Common myeloid progenitor, CD34-positive (primary cell): ENCODE measurements around the gene NEK8.

Source experiments
- CTCF ChIA-PET: fragments of 350-600 bp; sonication (Branson Sonifier 250); formaldehyde crosslinking; loops from one replicate; lab custom pipeline; 2021; ENCODE audit warnings: antibody characterized with exemption; lab: Charles Lee
- POLR2A ChIA-PET: fragments of 350-600 bp; sonication (Branson Sonifier 250); formaldehyde crosslinking; loops from one replicate; lab custom pipeline; 2021; ENCODE audit warnings: antibody characterized with exemption; lab: Charles Lee
- DNase-seq, 3 donors: peaks; one replicate each; pipeline versions ENCODE4 v3.0.0 to v3.0.0-alpha.2; 2013
- H3K27ac ChIP-seq, 2 experiments: 1 replicate in 1 of 2; 2 replicates in 1 of 2; pipeline ENCODE4 v1.7.0; 2013; ENCODE audit warnings: inconsistent platforms in 2 of 2, low read length in 2 of 2, mild to moderate bottlenecking in 2 of 2, low read depth in 1 of 2, moderate library complexity in 1 of 2; ENCODE audit not compliant: severe bottlenecking in 2 of 2, insufficient read depth in 1 of 2, poor library complexity in 1 of 2
- H3K27me3 ChIP-seq, 5 experiments: replicated peaks in 2 of 5; 1 replicate in 3 of 5; 2 replicates in 2 of 5; pipeline versions ENCODE4 v1.6.1 to v1.7.0; 2013; ENCODE audit warnings: low read length in 4 of 5, mild to moderate bottlenecking in 2 of 5, moderate library complexity in 2 of 5, inconsistent platforms in 1 of 5; ENCODE audit not compliant: insufficient read depth in 5 of 5, control insufficient read depth in 4 of 5
- H3K36me3 ChIP-seq, 4 experiments: 1 replicate in 2 of 4; 2 replicates in 2 of 4; pipeline versions ENCODE4 v1.6.1 to v1.7.0; 2013; ENCODE audit warnings: low read length in 3 of 4, control low read depth in 1 of 4, mild to moderate bottlenecking in 1 of 4; ENCODE audit not compliant: control insufficient read depth in 4 of 4, insufficient read depth in 4 of 4
- H3K4me1 ChIP-seq, 4 experiments: 1 replicate in 3 of 4; 2 replicates in 1 of 4; pipeline versions ENCODE4 v1.6.1 to v1.7.1; 2013; ENCODE audit warnings: low read length in 3 of 4, mild to moderate bottlenecking in 3 of 4, control low read depth in 1 of 4, inconsistent platforms in 1 of 4, moderate library complexity in 1 of 4; ENCODE audit not compliant: control insufficient read depth in 4 of 4, insufficient read depth in 4 of 4; ENCODE audit errors: control extremely low read depth in 1 of 4
- H3K4me3 ChIP-seq, 7 experiments: 1 replicate in 4 of 7; 2 replicates in 3 of 7; pipeline versions ENCODE4 v1.5.1 to v1.7.0; 2013; ENCODE audit warnings: mild to moderate bottlenecking in 7 of 7, low read length in 6 of 7, moderate library complexity in 6 of 7, inconsistent platforms in 2 of 7, low read depth in 2 of 7, control low read depth in 1 of 7; ENCODE audit not compliant: insufficient read depth in 4 of 7, control insufficient read depth in 1 of 7; ENCODE audit errors: extremely low read depth in 1 of 7
- H3K9me3 ChIP-seq, 5 experiments: 1 replicate in 4 of 5; 2 replicates in 1 of 5; pipeline versions ENCODE4 v1.6.1 to v1.7.1; 2013; ENCODE audit warnings: low read length in 4 of 5, mild to moderate bottlenecking in 2 of 5, inconsistent platforms in 1 of 5, low read depth in 1 of 5, moderate library complexity in 1 of 5; ENCODE audit not compliant: control insufficient read depth in 4 of 5, insufficient read depth in 2 of 5; ENCODE audit errors: control extremely low read depth in 1 of 5
- WGBS: methylation state at CpG from one replicate; pipeline ENCODE4 v1.1.5; 2013; ENCODE audit not compliant: insufficient coverage; 5-methylcytosine and 5-hydroxymethylcytosine counted together

The NEK8 gene

DNA sequence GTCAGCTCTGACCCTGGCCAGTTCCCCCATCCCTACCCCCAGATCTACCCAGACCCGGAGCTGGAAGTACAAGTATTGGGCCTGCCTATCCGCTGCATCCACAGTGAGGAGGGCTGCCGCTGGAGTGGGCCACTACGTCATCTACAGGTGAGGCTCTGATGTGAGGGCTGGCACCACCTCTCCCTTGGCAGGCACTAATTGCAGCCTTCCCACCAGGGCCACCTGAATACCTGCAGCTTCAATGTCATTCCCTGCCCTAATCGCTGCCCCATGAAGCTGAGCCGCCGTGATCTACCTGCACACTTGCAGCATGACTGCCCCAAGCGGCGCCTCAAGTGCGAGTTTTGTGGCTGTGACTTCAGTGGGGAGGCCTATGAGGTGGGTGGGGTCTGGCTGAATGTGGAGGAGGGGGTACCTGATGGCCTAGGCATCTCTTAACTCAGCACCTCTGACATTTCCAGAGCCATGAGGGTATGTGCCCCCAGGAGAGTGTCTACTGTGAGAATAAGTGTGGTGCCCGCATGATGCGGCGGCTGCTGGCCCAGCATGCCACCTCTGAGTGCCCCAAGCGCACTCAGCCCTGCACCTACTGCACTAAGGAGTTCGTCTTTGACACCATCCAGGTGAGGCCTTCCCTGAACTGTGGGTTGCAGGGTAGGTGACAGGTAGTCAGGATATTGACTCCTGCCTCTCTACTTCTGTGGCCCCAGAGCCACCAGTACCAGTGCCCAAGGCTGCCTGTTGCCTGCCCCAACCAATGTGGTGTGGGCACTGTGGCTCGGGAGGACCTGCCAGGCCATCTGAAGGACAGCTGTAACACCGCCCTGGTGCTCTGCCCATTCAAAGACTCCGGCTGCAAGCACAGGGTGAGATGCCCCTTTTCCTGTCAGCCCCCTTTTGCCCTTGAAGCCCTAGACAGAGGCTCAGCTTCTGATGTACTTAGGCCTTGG, 19.5 kb downstream of the NEK8 start:
- no peak overlapping the region for H3K4me3 ChIP-seq
- H3K9me3 ChIP-seq: no peaks in the 10 kb centered on the region
- H3K4me1 ChIP-seq: peaks cover 4 to 50% (median 44%) of the 10 kb centered on the region in 4 experiments
- 94% methylated on average over 13 of the region's 18 CpGs for WGBS
- peaks cover 0 to 46% (median 11%) of the 10 kb centered on the region in 4 experiments for H3K36me3 ChIP-seq
- peaks cover 0 to 4% (median 0%) of the 10 kb centered on the region in 5 experiments for H3K27me3 ChIP-seq
- CTCF ChIA-PET: interaction anchor here (0.8 to 18.9 kb wide), 7 partner anchors 9 to 66 kb away, joined by 3 to 507 read pairs (median 6); partner anchors contain the start of genes NEK8, RPL23A and TLCD1
- POLR2A ChIA-PET: interaction anchor here (10.0 kb wide), 1 partner anchor 21 kb away, joined by 87 read pairs; the partner anchor contains the start of genes NEK8 and TLCD1
- H3K27ac ChIP-seq: no peak overlapping the region
- DNase-seq: no peak

DNA sequence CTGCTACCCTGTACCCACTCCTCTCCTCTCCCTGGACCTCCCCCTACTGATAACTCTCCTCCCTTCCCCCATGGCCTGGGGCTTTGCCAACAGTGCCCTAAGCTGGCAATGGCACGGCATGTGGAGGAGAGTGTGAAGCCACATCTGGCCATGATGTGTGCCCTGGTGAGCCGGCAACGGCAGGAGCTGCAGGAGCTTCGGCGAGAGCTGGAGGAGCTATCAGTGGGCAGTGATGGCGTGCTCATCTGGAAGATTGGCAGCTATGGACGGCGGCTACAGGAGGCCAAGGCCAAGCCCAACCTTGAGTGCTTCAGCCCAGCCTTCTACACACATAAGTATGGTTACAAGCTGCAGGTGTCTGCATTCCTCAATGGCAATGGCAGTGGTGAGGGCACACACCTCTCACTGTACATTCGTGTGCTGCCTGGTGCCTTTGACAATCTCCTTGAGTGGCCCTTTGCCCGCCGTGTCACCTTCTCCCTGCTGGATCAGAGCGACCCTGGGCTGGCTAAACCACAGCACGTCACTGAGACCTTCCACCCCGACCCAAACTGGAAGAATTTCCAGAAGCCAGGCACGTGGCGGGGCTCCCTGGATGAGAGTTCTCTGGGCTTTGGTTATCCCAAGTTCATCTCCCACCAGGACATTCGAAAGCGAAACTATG, 20.4 kb downstream of the NEK8 start:
- ChIA-PET POLR2A (interaction anchor here (10.0 kb wide), 1 partner anchor 21 kb away, joined by 87 read pairs; the partner anchor contains the start of genes NEK8 and TLCD1), CTCF (interaction anchor here (1.3 to 18.9 kb wide), 5 partner anchors 9 to 37 kb away, joined by 3 to 507 read pairs (median 12); partner anchors contain the start of genes NEK8, PROCA1, RPL23A and TLCD1)
- Histone ChIP-seq H3K27ac (no peak overlapping the region), H3K27me3 (peaks cover 0 to 4% (median 0%) of the 10 kb centered on the region in 5 experiments), H3K4me1 (peaks cover 4 to 43% (median 37%) of the 10 kb centered on the region in 4 experiments), H3K9me3 (no peaks in the 10 kb centered on the region), H3K4me3 (no peak overlapping the region), H3K36me3 (peaks cover 0 to 46% (median 11%) of the 10 kb centered on the region in 4 experiments)
- 96% methylated on average over 18 of the region's 18 CpGs for WGBS
- DNase-seq: no peak

DNA sequence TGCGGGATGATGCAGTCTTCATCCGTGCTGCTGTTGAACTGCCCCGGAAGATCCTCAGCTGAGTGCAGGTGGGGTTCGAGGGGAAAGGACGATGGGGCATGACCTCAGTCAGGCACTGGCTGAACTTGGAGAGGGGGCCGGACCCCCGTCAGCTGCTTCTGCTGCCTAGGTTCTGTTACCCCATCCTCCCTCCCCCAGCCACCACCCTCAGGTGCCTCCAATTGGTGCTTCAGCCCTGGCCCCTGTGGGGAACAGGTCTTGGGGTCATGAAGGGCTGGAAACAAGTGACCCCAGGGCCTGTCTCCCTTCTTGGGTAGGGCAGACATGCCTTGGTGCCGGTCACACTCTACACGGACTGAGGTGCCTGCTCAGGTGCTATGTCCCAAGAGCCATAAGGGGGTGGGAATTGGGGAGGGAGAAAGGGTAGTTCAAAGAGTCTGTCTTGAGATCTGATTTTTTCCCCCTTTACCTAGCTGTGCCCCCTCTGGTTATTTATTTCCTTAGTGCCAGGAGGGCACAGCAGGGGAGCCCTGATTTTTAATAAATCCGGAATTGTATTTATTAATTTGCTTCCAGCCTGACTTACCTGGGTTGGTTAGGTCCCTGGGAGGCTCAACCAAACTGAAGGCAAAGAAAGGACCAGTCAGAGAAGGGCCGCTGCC, 21.1 kb downstream of the NEK8 start:
- H3K27ac ChIP-seq: no peak overlapping the region
- ChIA-PET POLR2A (interaction anchor here (0.6 to 10.0 kb wide), 6 partner anchors 8 to 200 kb away, joined by 3 to 87 read pairs (median 4); partner anchors contain the start of genes NEK8 and TLCD1), CTCF (interaction anchor here (0.8 to 18.9 kb wide), 8 partner anchors 8 to 37 kb away, joined by 3 to 507 read pairs (median 8); partner anchors contain the start of genes NEK8, PROCA1, RPL23A and TLCD1)
- H3K4me1 ChIP-seq: peaks cover 2 to 37% (median 31%) of the 10 kb centered on the region in 4 experiments
- no peak for DNase-seq
- WGBS: 71% methylated on average over 7 of the region's 11 CpGs
- H3K27me3 ChIP-seq: peaks cover 0 to 4% (median 0%) of the 10 kb centered on the region in 5 experiments
- no peak overlapping the region for H3K4me3 ChIP-seq
- no peaks in the 10 kb centered on the region for H3K9me3 ChIP-seq
- peaks cover 0 to 46% (median 11%) of the 10 kb centered on the region in 4 experiments for H3K36me3 ChIP-seq

DNA sequence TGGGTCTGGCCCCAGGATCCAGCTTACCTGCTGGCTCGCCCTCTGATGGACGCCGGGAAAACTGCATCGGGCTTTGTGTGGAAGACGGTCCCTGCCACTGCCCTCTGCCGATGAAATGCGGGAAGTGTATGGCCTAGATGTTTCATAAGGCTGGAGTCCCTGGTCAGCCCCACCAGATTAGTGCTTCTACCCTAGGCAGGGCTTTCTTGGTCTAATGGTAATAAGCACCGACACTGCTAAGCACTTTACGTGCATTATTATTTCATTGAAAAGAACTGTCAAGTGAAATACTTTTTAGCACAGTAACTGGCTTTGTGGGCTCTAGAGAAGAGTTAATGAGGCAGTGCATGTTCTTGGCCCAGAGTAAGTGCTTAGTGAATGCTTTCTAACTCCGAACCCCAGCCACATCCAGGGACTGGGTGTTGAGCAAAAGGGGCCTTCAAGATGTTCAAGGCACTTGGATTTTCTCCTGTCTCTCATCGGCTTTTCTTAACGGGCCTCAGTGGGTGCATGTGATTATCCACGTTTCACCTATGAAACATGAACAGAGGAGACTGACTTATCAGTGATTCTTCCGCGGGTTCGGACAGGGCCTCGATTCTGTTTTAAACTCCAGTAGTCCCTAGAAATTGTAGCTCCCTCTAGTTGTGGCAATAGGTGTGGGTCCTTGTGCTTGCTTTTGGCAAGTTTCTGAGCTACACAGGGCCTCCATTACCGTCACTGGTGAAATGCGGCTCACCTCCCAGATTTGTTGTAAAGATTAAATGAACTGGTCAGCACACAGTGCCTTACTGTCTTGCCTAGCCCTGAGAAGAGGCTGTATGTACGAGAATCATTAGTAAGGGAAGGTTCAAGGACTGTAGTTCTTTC, 21.8 kb downstream of the NEK8 start:
- 56% methylated on average over 19 of the region's 20 CpGs for WGBS
- CTCF ChIA-PET: interaction anchor here (0.6 to 18.9 kb wide), 14 partner anchors 8 to 387 kb away, joined by 3 to 507 read pairs (median 4); partner anchors contain the start of genes NEK8, PROCA1, RPL23A and TLCD1
- no peak overlapping the region for H3K27ac ChIP-seq
- no peaks in the 10 kb centered on the region for H3K9me3 ChIP-seq
- H3K4me3 ChIP-seq: no peak overlapping the region
- DNase-seq: peak; percentile 89 to 93 (median 90)
- H3K27me3 ChIP-seq: no peaks in the 10 kb centered on the region
- POLR2A ChIA-PET: interaction anchor here (0.6 to 10.0 kb wide), 7 partner anchors 9 to 199 kb away, joined by 3 to 87 read pairs (median 4); partner anchors contain the start of genes NEK8, RPL23A and TLCD1
- peaks cover 0 to 30% (median 24%) of the 10 kb centered on the region in 4 experiments for H3K4me1 ChIP-seq
- peaks cover 0 to 46% (median 11%) of the 10 kb centered on the region in 4 experiments for H3K36me3 ChIP-seq

DNA sequence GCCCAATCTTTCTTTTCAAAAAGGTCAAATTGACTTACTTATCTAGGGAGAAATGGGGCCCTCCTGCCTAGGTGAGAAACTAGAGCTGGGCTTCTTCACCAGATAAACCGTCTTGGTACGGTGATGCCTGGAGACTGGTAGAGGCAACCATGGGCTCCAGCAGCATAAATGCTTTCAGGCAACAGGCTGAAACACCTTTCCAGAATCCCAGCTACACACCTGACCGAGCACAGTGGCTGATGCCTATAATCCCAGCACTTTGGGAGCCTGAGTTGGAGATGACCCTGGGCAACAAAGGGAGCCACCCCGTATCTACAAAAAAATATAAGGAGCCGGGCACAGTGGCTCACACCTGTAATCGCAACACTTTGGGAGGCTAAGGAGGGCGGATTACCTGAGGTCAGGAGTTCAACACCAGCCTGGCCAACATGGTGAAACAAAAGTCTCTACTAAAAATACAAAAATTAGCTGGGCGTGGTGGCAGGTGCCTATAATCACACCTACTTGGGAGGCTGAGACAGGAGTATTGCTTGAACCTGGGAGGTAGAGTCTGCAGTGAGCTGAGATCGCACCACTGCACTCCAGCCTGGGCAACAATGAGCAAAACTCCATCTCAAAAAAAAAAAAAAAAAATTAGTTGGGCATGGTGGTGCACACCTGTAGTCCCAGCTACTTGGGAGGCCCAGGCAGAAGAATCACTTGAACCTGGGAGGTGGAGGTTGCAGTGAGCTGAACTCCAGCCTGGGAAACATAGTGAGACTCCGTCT, 23.2 kb downstream of the NEK8 start:
- ChIA-PET POLR2A (interaction anchor here (0.9 to 10.0 kb wide), 2 partner anchors 12 to 24 kb away, joined by 4 to 87 read pairs; partner anchors contain the start of genes NEK8 and TLCD1), CTCF (interaction anchor here (0.6 to 18.9 kb wide), 10 partner anchors 10 to 386 kb away, joined by 3 to 507 read pairs (median 4); partner anchors contain the start of genes NEK8, RPL23A and TLCD1)
- Histone ChIP-seq H3K9me3 (no peaks in the 10 kb centered on the region), H3K27ac (no peak overlapping the region), H3K4me3 (no peak overlapping the region), H3K36me3 (peaks cover 0 to 46% (median 15%) of the 10 kb centered on the region in 4 experiments), H3K4me1 (peaks cover 0 to 16% (median 11%) of the 10 kb centered on the region in 4 experiments), H3K27me3 (no peaks in the 10 kb centered on the region)
- DNase-seq: no peak
- 100% methylated on average over 7 of the region's 10 CpGs for WGBS
